ENCODE measurements around the gene HDAC7.

- TF ChIP-seq CTCF (conservative IDR thresholded peaks at IDR 0.05; ENCODE audit: low read length) (peak; percentile 44), EZH2phosphoT487 (IDR thresholded peaks at IDR 0.05; ENCODE audit: borderline replicate concordance) (no peak)
Measured at GRCh38 chr12:47808574-47809365, 10.9 kb downstream of the HDAC7 start.
